Keratinocyte (primary cell): ENCODE measurements around the gene MLLT10. TPM values are rescaled to one million over a fixed set of nuclear protein-coding genes. Genes with fewer than 3 reads are reported as not detected.

Experiments used
- DNase-seq: peaks from one replicate; pipeline ENCODE4 v3.0.0-alpha.2; 2011; ENCODE audit warnings: low read depth, missing footprints, low spot score
- FAIRE-seq: peaks from 2 replicates; lab custom pipeline; 2011; peaks lifted over from hg19 to GRCh38; lab: Jason Lieb, UNC
- H2AFZ ChIP-seq: 2 replicates; pipeline ENCODE4 v1.6.0; 2012; ENCODE audit warnings: low read length, control low read depth, inconsistent platforms; ENCODE audit not compliant: control insufficient read depth
- H3K27ac ChIP-seq: 2 replicates; pipeline ENCODE4 v1.5.1; 2011; ENCODE audit warnings: low read length; ENCODE audit not compliant: control insufficient read depth, insufficient read depth
- H3K27me3 ChIP-seq: 3 replicates; pipeline ENCODE4 v1.6.0; 2011; ENCODE audit warnings: low read length; ENCODE audit not compliant: control insufficient read depth, insufficient read depth; ENCODE audit errors: extremely low read depth
- H3K36me3 ChIP-seq, 2 experiments: 2 replicates in 1 of 2; 3 replicates in 1 of 2; pipeline ENCODE4 v1.5.1; 2011; ENCODE audit warnings: low read length in 2 of 2, mild to moderate bottlenecking in 1 of 2; ENCODE audit not compliant: control insufficient read depth in 2 of 2, insufficient read depth in 2 of 2; ENCODE audit errors: extremely low read depth in 1 of 2
- H3K4me1 ChIP-seq: 3 replicates; pipeline ENCODE4 v1.5.1; 2011; ENCODE audit warnings: low read length; ENCODE audit not compliant: control insufficient read depth, insufficient read depth; ENCODE audit errors: extremely low read depth
- H3K4me2 ChIP-seq: 3 replicates; pipeline ENCODE4 v1.6.0; 2011; ENCODE audit warnings: low read depth, low read length; ENCODE audit not compliant: control insufficient read depth, insufficient read depth; ENCODE audit errors: extremely low read depth
- H3K4me3 ChIP-seq, 3 experiments: fragments of 200-600 bp in 1 of 3; sonication (generic) in 1 of 3; 2 replicates in 2 of 3; 3 replicates in 1 of 3; pipeline ENCODE4 v1.5.1; 2011 to 2016; ENCODE audit warnings: low read length in 3 of 3, mild to moderate bottlenecking in 3 of 3, control low read depth in 2 of 3, inconsistent platforms in 1 of 3, low read depth in 1 of 3, mixed read lengths in 1 of 3, mixed run types in 1 of 3, moderate library complexity in 1 of 3; ENCODE audit not compliant: control insufficient read depth in 2 of 3, insufficient read depth in 2 of 3; ENCODE audit errors: extremely low read depth in 1 of 3
- H3K79me2 ChIP-seq: 2 replicates; pipeline ENCODE4 v1.6.0; 2012; ENCODE audit warnings: low read length; ENCODE audit not compliant: control insufficient read depth, insufficient read depth
- H3K9ac ChIP-seq: 3 replicates; pipeline ENCODE4 v1.6.0; 2011; ENCODE audit warnings: low read length; ENCODE audit not compliant: control insufficient read depth, insufficient read depth; ENCODE audit errors: extremely low read depth
- H3K9me1 ChIP-seq: 3 replicates; pipeline ENCODE4 v1.6.0; 2011; ENCODE audit warnings: low read length; ENCODE audit not compliant: control insufficient read depth, insufficient read depth; ENCODE audit errors: extremely low read depth
- H3K9me3 ChIP-seq: 2 replicates; pipeline ENCODE4 v1.5.1; 2012; ENCODE audit warnings: low read depth, low read length; ENCODE audit not compliant: control insufficient read depth
- H4K20me1 ChIP-seq: 3 replicates; pipeline ENCODE4 v1.6.0; 2011; ENCODE audit warnings: low read length; ENCODE audit not compliant: control insufficient read depth, insufficient read depth; ENCODE audit errors: extremely low read depth
- EZH2 ChIP-seq: IDR thresholded peaks from one replicate; pipeline ENCODE4 v1.6.1; 2012; ENCODE audit warnings: inconsistent platforms, mild to moderate bottlenecking, low read length, moderate library complexity
- dilution Hi-C: fragments of 300-500 bp; cut with MboI; formaldehyde crosslinking; loops from one replicate; pipeline ENCODE4 v1.7.0; 2020; ENCODE audit warnings: low sequenced_read_pairs; ENCODE audit not compliant: extremely low pct_ligation_motif_present
- polyA plus RNA-seq, 5 experiments: library from polyadenylated mRNA; depleted of rRNA in 3 of 5; stranded (reverse) in 3 of 5; stranded (forward) in 1 of 5; unstranded in 1 of 5; fragments of >200 nt; gene quantifications; 1 replicate in 1 of 5; 2 replicates in 3 of 5; 3 replicates in 1 of 5; pipeline versions ENCODE4 v1.2.1 to v1.2.3, GENCODE V29; 2011 to 2012; ENCODE audit warnings: missing spikeins in 2 of 5, low read depth in 1 of 5, low replicate concordance in 1 of 5
- TF ChIP-seq, protein P1 (sequence below), 3 experiments: IDR thresholded peaks in 1 of 3; conservative IDR thresholded peaks in 1 of 3; optimal IDR thresholded peaks in 1 of 3; 2 replicates in 2 of 3; 3 replicates in 1 of 3; pipeline versions ENCODE3 to v1.5.1; 2011; ENCODE audit warnings: low read length in 3 of 3, mild to moderate bottlenecking in 3 of 3, moderate library complexity in 2 of 3, control low read depth in 1 of 3, inconsistent platforms in 1 of 3; ENCODE audit not compliant: insufficient read depth in 2 of 3; ENCODE audit errors: extremely low read depth in 1 of 3

The MLLT10 gene
- polyA plus RNA-seq, 1 donor (not counting 4 experiments of a cell fraction or from before 2014, with no cell fraction given): 40.2 TPM

GRCh38 chr10:21523557-21524008, 10.4 kb upstream of the MLLT10 start:
- peaks cover 34% of the 10 kb centered on the region for H3K4me1 ChIP-seq
- H4K20me1 ChIP-seq: no peaks in the 10 kb centered on the region
- FAIRE-seq (no peak), DNase-seq (no peak)
- H3K4me2 ChIP-seq: peak overlapping the region; percentile 100
- peak overlapping the region; percentile 95 for H3K27ac ChIP-seq
- dilution Hi-C loops: no loop called here
- H3K9me3 ChIP-seq: no peaks in the 10 kb centered on the region
- H3K9me1 ChIP-seq: no peaks in the 10 kb centered on the region
- H3K79me2 ChIP-seq: no peaks in the 10 kb centered on the region
- peak overlapping the region in 1 of 3 experiments; percentile 40 for H3K4me3 ChIP-seq
- H3K9ac ChIP-seq: peak overlapping the region; percentile 46
- peak overlapping the region; percentile 98 for H2AFZ ChIP-seq
- TF ChIP-seq EZH2: no peak
- TF ChIP-seq, protein P1, sequence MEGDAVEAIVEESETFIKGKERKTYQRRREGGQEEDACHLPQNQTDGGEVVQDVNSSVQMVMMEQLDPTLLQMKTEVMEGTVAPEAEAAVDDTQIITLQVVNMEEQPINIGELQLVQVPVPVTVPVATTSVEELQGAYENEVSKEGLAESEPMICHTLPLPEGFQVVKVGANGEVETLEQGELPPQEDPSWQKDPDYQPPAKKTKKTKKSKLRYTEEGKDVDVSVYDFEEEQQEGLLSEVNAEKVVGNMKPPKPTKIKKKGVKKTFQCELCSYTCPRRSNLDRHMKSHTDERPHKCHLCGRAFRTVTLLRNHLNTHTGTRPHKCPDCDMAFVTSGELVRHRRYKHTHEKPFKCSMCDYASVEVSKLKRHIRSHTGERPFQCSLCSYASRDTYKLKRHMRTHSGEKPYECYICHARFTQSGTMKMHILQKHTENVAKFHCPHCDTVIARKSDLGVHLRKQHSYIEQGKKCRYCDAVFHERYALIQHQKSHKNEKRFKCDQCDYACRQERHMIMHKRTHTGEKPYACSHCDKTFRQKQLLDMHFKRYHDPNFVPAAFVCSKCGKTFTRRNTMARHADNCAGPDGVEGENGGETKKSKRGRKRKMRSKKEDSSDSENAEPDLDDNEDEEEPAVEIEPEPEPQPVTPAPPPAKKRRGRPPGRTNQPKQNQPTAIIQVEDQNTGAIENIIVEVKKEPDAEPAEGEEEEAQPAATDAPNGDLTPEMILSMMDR (optimal IDR thresholded peaks at IDR 0.05 in 1 of 3, IDR thresholded peaks at IDR 0.05 in 1 of 3, conservative IDR thresholded peaks at IDR 0.05 in 1 of 3; ENCODE audit: extremely low read depth in 1 of 3, insufficient read depth in 2 of 3, low read length in 3 of 3): no peak
- H3K36me3 ChIP-seq: no peaks in the 10 kb centered on the region
- no peaks in the 10 kb centered on the region for H3K27me3 ChIP-seq

DNA sequence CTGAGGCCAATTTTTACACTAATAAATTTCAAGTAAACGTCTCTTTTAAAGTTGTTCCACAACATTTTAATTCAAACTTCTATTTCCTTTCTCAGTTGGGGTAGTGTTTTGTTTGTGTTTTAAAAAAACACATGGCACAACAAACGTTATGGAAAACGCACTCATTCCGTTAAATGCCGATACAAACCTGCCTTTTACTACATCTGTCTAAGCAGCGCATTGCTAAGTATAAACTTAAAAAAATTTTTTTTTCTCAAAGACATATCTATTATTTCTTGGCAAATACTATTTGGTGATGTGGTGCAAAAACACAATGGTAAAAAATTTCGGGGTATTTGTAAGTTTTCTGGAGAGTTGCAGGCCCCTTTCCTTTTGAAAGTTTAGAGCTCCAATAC, 9.9 kb upstream of the MLLT10 start:
- H2AFZ ChIP-seq: peak overlapping the region; percentile 98
- H3K36me3 ChIP-seq: no peaks in the 10 kb centered on the region
- H3K4me3 ChIP-seq: peak overlapping the region; percentile 58 to 97 (median 83)
- H3K79me2 ChIP-seq: no peaks in the 10 kb centered on the region
- H3K27ac ChIP-seq: peak overlapping the region; percentile 95
- no peaks in the 10 kb centered on the region for H3K9me3 ChIP-seq
- dilution Hi-C loops: no loop called here
- no peaks in the 10 kb centered on the region for H3K27me3 ChIP-seq
- TF ChIP-seq EZH2: no peak
- TF ChIP-seq, protein P1 (optimal IDR thresholded peaks at IDR 0.05 in 1 of 3, IDR thresholded peaks at IDR 0.05 in 1 of 3, conservative IDR thresholded peaks at IDR 0.05 in 1 of 3; ENCODE audit: extremely low read depth in 1 of 3, insufficient read depth in 2 of 3, low read length in 3 of 3): no peak
- peak overlapping the region; percentile 100 for H3K4me2 ChIP-seq
- no peaks in the 10 kb centered on the region for H4K20me1 ChIP-seq
- DNase-seq (no peak), FAIRE-seq (no peak)
- H3K9ac ChIP-seq: peak overlapping the region; percentile 83
- H3K9me1 ChIP-seq: no peaks in the 10 kb centered on the region
- H3K4me1 ChIP-seq: peaks cover 33% of the 10 kb centered on the region
